ENCODE results near the gene ACLY.
"Not testable (repeated sequence)": the region's sequence is repeated elsewhere in the genome, so short reads cannot be mapped to it uniquely, and the experiment has no call there.

The ACLY gene

DNA sequence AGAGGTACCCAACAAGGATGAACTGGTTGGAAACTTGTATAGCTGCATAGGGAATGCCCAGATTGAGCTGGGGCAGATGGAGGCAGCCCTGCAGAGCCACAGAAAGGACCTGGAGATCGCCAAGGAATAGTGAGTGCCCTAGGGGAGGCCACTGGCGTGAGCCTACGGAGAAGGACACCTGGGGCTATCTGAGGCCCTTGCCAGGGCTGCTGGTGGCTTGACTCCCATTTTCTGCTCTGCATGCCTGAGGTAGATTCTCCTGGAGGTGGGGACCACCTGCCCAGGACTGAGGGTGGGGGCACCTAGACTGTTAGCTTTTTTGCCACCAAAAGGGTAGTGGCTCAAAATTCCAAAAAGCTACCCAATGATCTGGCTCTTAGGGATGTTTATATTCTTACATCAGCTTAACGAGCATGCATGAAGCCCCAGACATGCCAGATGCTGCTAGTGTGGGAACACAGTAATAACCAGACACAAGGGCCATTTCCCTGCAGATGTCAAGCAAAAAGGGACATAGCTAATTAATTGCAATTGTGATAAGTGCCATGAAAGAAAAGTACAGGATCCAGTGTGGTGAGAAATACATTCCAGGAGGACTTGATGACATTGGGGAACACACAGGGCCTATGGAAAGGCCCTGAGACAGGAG lies 20.4 kb upstream of the ACLY start:
- DNase-seq = no peak

DNA sequence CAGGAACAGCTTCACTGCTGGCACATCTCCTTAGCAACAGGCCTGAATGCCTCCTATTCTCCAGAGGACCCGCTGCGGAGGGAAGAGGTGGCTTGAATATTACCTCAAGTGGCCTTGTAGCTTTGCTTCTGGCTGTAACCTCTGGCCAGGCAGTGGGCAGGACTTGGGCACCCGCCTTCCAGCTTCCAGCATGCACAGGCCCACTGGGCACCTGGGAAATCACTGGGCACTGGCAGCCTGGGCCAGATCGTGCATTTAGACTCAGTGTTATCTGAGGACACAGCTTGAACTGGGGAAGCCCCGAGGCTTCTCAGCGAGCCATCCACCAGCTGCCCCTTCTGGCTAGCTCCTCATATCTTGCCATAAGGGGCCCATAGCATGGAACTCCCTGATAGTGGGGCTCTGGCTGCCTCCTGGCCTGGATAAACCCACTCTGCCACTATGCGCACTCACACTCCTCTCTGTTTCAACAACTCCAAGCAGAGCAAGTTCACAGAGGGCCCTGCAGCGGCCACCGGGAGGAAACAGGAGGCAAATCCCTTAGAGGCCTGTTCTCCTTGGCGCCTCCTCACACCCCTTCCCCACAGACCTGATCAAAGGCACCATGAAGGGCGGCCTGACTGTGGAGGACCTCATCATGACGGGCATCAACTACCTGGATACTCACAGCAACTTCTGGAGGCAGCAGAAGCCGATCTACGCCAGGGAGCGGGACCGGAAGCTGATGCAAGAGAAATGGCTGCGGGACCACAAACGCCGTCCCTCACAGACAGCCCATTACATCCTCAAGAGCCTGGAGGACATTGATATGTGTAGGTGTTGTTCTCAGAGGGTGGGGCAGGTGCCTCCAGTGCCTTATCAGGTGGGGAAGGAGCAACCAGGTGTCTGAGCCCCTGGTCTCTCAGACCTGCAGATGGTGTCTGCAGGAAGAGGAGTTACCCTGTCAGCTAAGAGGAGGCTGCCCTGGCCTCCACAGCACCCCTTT lies 19.5 kb upstream of the ACLY start:
- no peak for DNase-seq

- DNase-seq = no peak
Observed at GRCh38 chr17:41935641-41936040, 16.9 kb upstream of the ACLY start.

GRCh38 chr17:41932816-41933389 lies 14.2 kb upstream of the ACLY start:
- DNase-seq = no peak

GRCh38 chr17:41931715-41932114 lies 13.0 kb upstream of the ACLY start:
- DNase-seq = not testable (repeated sequence)

DNA sequence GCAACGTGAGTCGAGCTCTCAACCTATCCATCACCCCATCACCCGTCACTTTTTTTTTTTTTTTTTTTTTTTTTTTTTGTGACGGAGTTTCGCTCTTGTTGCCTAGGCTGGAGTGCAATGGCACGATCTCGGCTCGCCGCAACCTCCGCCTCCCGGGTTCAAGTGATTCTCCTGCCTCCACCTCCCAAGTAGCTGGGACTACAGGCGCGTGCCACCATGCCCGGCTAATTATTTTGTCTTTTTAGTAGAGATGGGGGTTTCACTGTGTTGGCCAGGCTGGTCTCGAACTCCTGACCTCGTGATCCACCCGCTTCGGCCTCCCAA lies 12.0 kb upstream of the ACLY start:
- DNase-seq = not testable (repeated sequence)

- peak; percentile 96 to 97 for DNase-seq
Observed at GRCh38 chr17:41930009-41930832, 11.5 kb upstream of the ACLY start, which contains the start of gene ODAD4. Gene ODAD4 (plus strand): TSS chr17:41930617. CDS start chr17:41930724, 107 bp downstream.

GRCh38 chr17:41928693-41929251 lies 10.0 kb upstream of the ACLY start:
- no peak for DNase-seq

- DNase-seq = no peak
Observed at GRCh38 chr17:41925991-41926590, 7.3 kb upstream of the ACLY start.

- no peak for DNase-seq
Observed at GRCh38 chr17:41920580-41920955, 1.8 kb upstream of the ACLY start.

GRCh38 chr17:41919840-41920579 lies 1.3 kb upstream of the ACLY start:
- DNase-seq = no peak

GRCh38 chr17:41919165-41919817 lies 540 bp upstream of the ACLY start:
- DNase-seq = no peak

DNA sequence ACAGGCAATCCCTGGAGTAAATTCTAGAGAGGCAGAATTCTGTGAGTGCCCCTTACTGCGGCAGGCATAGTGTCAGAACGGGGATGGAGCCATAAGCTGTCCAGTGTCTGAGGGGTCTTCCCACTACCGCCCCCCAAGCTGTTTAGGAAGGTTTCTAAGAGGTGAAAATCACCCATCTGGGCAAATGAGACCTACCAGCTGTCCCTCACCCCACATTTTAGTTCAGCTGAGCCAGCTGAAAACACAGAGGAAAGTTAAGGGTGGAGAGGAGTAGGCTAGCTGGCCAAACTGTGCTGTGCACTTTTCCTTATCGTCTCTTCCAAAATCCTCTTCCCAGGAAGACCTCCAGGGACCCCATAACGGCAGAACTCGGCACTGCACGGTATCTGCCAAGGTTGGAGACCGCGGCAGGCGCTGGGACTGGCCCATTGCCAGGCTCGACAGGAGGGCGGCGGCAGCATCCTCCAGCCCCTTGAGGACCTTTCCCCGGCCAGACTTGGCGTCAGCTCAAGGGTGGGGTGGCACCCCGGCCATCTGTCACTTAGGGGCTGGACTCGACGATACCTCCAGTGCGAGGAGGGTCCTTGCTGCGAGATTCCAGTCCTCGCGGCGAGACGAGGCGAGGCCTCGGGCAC lies 955 bp downstream of the ACLY start:
- peak in 1 of 2 donors; percentile 21 for DNase-seq

- DNase-seq = no peak
Observed at GRCh38 chr17:41917192-41917591, 1.6 kb downstream of the ACLY start.

DNA sequence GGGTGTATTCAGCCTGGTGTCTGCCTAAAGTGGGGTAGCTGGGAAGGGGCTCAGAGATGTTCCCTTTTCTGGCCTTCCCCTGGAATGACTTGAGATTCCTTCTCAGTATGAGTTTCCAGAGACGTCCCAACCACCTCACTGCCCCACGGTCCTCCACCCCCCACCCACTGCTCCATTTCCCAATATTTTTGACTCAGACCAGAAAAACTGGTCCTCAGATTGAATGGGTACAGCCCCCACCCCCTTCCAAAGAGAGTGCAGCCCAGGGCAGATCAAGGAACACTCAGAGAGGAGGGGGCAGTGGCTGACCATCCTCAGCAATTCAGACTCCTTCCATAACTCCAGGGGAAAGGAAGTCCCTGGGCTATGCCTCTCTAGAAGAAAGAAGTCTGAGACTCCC lies 3.2 kb downstream of the ACLY start:
- no peak for DNase-seq

- DNase-seq = no peak
Observed at GRCh38 chr17:41915020-41915419, 3.7 kb downstream of the ACLY start.

DNA sequence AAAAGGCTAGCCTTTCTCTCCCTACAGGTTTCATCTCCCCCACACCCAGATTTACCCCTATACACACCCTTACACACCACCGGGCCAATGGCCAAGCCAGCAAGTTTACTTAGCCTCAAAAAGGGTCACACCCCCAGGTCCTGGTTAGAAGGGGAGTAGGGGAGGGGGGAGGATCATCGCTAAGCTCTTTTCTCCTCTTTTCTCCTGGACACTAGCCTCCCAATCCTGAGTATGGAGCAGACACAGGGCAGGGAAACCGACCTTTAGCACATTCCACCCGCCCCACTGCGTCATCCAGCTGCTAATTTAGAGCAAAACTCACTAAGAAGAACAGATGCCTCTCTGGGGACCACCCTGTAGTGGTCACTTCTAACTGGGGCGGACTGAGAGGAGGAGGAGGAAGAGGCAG lies 4.4 kb downstream of the ACLY start:
- no peak for DNase-seq

DNA sequence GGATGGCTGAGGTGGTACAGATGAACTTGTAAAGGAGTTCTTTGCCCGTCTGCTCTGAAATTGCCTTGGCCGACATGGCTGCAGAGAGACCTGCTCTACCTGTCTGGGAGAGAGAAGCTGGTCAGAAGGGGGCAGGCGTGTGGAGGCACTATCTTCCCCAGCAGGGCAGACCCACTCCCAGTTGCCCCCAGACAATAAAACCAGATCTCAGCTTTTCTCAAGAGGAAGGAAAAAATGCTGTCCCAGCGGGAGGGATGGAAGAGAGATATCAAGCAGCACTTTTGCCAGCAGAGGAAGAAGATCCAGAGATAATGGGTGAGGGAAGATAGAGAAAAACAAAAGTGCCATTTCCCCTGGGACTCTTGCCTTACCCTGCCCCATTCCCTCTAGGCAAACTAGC lies 5.0 kb downstream of the ACLY start:
- no peak for DNase-seq

- no peak for DNase-seq
Observed at GRCh38 chr17:41912925-41913324, 5.8 kb downstream of the ACLY start.

GRCh38 chr17:41910701-41911391 lies 7.9 kb downstream of the ACLY start:
- no peak for DNase-seq
